HG03097 (cell line): Measurements from ENCODE around the gene ABHD18.
"Not testable (repeated sequence)": the region's sequence is repeated elsewhere in the genome, so short reads cannot be mapped to it uniquely, and the experiment has no call there.

Experiments used
- ATAC-seq: cut with Tn5 transposase; IDR thresholded peaks from one replicate; pipeline ENCODE4 v1.9.1; 2021; ENCODE audit not compliant: unreplicated experiment, low FRiP score

Gene ABHD18

DNA sequence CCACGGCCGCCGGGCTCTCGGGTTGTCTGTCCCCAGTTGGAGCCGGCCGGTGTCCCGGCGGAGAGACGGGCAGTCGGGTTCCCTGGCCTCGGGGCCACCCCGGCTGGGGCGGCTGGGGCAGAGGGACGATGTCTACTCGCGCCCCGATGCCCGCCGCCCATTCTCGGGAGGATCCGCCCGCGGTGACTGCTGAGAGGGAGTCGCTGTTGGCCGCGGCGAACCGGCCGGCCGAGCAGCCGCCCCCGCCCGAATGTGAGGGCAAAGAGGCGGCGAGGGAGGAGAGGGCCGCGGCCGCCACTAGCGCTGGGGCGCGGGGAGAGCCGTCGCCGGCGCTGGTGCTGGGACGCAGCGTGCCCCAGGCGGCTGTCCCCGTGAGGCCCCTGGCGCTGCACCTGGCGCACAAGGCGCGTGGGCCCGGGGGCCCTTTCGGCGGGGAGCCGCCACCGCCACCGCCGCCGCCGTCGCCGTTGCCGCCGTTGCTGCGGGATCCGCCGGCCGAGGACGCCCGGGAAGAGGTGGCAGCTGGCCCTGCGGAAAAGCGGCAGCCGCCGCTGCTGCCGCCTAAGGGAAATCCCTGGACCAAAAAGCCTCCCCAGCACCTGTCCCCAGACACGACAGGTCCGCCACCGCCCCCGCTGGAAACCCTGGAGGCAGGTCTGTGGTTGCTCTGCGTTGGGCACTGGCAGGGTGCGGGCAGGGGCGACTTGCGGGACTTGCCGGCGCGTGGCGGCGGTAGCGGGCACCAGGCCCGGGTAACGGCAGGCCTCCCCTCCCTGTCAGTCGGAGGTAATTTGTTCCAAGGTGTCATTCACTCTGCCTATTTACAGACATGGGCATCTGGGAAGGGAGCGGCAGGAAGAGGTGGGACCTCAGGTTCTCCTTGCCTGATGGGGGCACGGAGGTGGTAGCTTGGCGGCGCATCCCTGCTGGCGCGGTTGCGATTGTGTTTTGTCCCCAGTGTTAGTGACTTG, 96.6 kb downstream of the ABHD18 start:
- peak; percentile 33 for ATAC-seq

DNA sequence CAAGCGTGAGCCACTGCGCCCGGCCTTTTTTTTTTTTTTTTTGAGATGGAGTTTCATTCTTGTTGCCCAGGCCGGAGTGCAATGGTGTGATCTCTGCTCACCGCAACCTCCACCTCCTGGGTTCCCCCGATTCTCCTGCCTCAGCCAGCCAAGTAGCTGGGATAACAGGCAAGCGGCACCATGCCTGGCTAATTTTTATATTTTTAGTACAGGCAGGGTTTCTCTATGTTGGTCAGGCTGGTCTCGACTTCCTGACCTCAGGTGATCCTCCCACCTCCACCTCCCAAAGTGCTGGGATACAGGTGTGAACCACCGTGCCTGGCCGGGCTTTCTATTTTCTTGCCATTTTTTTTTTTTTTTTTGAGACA, 101.2 kb downstream of the ABHD18 start:
- not testable (repeated sequence) for ATAC-seq

- ATAC-seq = no peak
Observed at GRCh38 chr4:128068918-128069317, 103.7 kb downstream of the ABHD18 start.

DNA sequence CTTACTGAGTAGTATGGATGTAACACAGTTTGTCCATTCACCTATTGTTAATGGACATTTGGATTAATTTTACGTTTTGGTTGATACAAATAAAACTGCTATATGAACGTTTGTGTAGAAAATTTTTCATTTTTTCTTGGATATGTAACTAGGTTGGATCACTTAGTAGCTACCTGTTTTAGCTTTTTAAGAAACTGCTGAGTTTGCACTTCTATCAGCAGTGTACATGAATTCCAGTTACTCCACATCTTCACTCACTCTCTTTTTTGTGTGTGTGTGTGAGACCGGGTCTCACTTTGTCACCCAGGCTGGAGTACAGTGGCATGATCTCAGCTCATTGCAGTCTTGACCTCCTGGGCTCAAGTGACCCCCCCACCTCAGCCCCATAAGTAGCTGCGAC, 111.3 kb downstream of the ABHD18 start:
- ATAC-seq = no peak
